H1 (cell line): ENCODE data around the gene ZNF620. TPM values are rescaled to one million over a fixed set of nuclear protein-coding genes. Genes with fewer than 3 reads are reported as not detected.
A peak's percentile ranks its signal among the peaks of the same experiment; 100 is the strongest.

ENCODE experiments used
- CHD1 ChIP-seq: IDR thresholded peaks from 2 replicates; pipeline ENCODE4 v1.6.1; 2012; ENCODE audit warnings: low read depth, low read length, improper control_type of control experiment
- EZH2 ChIP-seq: fragments of 200-600 bp; sonication (generic); IDR thresholded peaks from 2 replicates; pipeline ENCODE4 v1.7.1; 2012; ENCODE audit warnings: low read depth, mild to moderate bottlenecking, moderate library complexity, low read length, inconsistent platforms; ENCODE audit not compliant: severe bottlenecking
- GABPA ChIP-seq: IDR thresholded peaks from 2 replicates; pipeline ENCODE4 v1.6.1; 2011; ENCODE audit warnings: mild to moderate bottlenecking, low read length, moderate library complexity, borderline replicate concordance; ENCODE audit not compliant: insufficient read depth
- GTF2F1 ChIP-seq: IDR thresholded peaks from 2 replicates; pipeline ENCODE4 v1.6.1; 2012; ENCODE audit warnings: low read depth, low read length, improper control_type of control experiment, borderline replicate concordance
- HDAC2 ChIP-seq, 2 experiments: fragments of 300-600 bp in 1 of 2; sonication (generic) in 1 of 2; IDR thresholded peaks; 2 replicates each; pipeline ENCODE4 v1.6.1; 2011 to 2012; ENCODE audit warnings: low read depth in 2 of 2, low read length in 2 of 2, mild to moderate bottlenecking in 2 of 2, moderate library complexity in 2 of 2, borderline replicate concordance in 1 of 2, inconsistent platforms in 1 of 2
- KDM1A ChIP-seq: fragments of 200-600, 300-600 bp; sonication (generic); IDR thresholded peaks from 2 replicates; pipeline ENCODE4 v1.7.1; 2016; ENCODE audit warnings: mild to moderate bottlenecking, low read length, borderline replicate concordance
- NRF1 ChIP-seq: IDR thresholded peaks from 2 replicates; pipeline ENCODE4 v1.6.1; 2011; ENCODE audit warnings: mild to moderate bottlenecking, low read depth, low read length, improper control_type of control experiment
- PHF8 ChIP-seq: fragments of 200-600 bp; sonication (generic); conservative IDR thresholded peaks from 2 replicates; pipeline ENCODE4 v1.7.1; 2012; ENCODE audit warnings: low read depth, mild to moderate bottlenecking, inconsistent platforms, low read length, moderate library complexity
- POLR2A ChIP-seq, 2 experiments: IDR thresholded peaks; 1 replicate in 1 of 2; 2 replicates in 1 of 2; pipeline ENCODE4 v1.6.1; 2011; ENCODE audit warnings: low read depth in 2 of 2, low read length in 2 of 2, mild to moderate bottlenecking in 2 of 2; ENCODE audit errors: control extremely low read depth in 1 of 2
- POLR2AphosphoS5 ChIP-seq: IDR thresholded peaks from 2 replicates; pipeline ENCODE4 v1.6.1; 2011; ENCODE audit warnings: low read depth, low read length
- POU5F1 ChIP-seq: IDR thresholded peaks from 2 replicates; pipeline ENCODE4 v1.6.1; 2011; ENCODE audit warnings: low read depth, mild to moderate bottlenecking, low read length, moderate library complexity
- RFX5 ChIP-seq: IDR thresholded peaks from 2 replicates; pipeline ENCODE4 v1.6.1; 2011; ENCODE audit warnings: low read depth, low read length, improper control_type of control experiment, borderline replicate concordance
- SIX5 ChIP-seq: IDR thresholded peaks from 2 replicates; pipeline ENCODE4 v1.6.1; 2011; ENCODE audit warnings: mild to moderate bottlenecking, low read depth, low read length
- TCF12 ChIP-seq: IDR thresholded peaks from 2 replicates; pipeline ENCODE4 v1.6.1; 2011; ENCODE audit warnings: low read depth, mild to moderate bottlenecking, low read length
- TEAD4 ChIP-seq: IDR thresholded peaks from 2 replicates; pipeline ENCODE4 v1.6.1; 2012; ENCODE audit warnings: low read depth, low read length, inconsistent platforms, mixed read lengths
- ZNF274 ChIP-seq: IDR thresholded peaks from 2 replicates; pipeline ENCODE4 v1.7.0; 2012; ENCODE audit warnings: low read length, borderline replicate concordance; ENCODE audit errors: extremely low read depth
- polyA plus RNA-seq, 7 experiments: library from polyadenylated mRNA; depleted of rRNA in 3 of 7; stranded (reverse) in 5 of 7; unstranded in 2 of 7; fragments of >200 nt in 5 of 7; fragments of 200-250 nt in 2 of 7; gene quantifications; 1 replicate in 5 of 7; 2 replicates in 1 of 7; 4 replicates in 1 of 7; pipeline versions ENCODE4 v1.2.1 to v1.2.3, GENCODE V29; 2011 to 2013; ENCODE audit warnings: missing spikeins in 2 of 7, mixed read lengths in 2 of 7
- total RNA-seq: library from RNA; stranded (reverse); fragmentation: NEBNext Ultra II Directional; extraction: Animal tissue kit (Norgen Biotek cat#: 25700); gene quantifications from 2 replicates; pipeline ENCODE4 v1.2.1, GENCODE V29; 2021
- TF ChIP-seq, protein P1 (sequence below), 3 experiments: IDR thresholded peaks; 1 replicate in 2 of 3; 2 replicates in 1 of 3; pipeline versions ENCODE4 v1.5.1 to v1.6.1; 2011; ENCODE audit warnings: low read length in 3 of 3, mild to moderate bottlenecking in 3 of 3, inconsistent platforms in 2 of 3, low read depth in 1 of 3, moderate library complexity in 1 of 3; ENCODE audit not compliant: insufficient read depth in 1 of 3; ENCODE audit errors: control extremely low read depth in 1 of 3
- TF ChIP-seq, protein P2 (sequence below): IDR thresholded peaks from 2 replicates; pipeline ENCODE4 v1.6.1; 2011; ENCODE audit warnings: low read depth, mild to moderate bottlenecking, low read length; ENCODE audit not compliant: insufficient read depth
- TF ChIP-seq, protein P3 (sequence below): IDR thresholded peaks from 2 replicates; pipeline ENCODE4 v1.6.1; 2011; ENCODE audit warnings: low read length, improper control_type of control experiment

Gene ZNF620
- total and polyA plus RNA-seq, 2 of the 8 experiments (the other 6 are each of a cell fraction or from before 2014, with no cell fraction given), result 5.1 to 20.2 TPM

DNA sequence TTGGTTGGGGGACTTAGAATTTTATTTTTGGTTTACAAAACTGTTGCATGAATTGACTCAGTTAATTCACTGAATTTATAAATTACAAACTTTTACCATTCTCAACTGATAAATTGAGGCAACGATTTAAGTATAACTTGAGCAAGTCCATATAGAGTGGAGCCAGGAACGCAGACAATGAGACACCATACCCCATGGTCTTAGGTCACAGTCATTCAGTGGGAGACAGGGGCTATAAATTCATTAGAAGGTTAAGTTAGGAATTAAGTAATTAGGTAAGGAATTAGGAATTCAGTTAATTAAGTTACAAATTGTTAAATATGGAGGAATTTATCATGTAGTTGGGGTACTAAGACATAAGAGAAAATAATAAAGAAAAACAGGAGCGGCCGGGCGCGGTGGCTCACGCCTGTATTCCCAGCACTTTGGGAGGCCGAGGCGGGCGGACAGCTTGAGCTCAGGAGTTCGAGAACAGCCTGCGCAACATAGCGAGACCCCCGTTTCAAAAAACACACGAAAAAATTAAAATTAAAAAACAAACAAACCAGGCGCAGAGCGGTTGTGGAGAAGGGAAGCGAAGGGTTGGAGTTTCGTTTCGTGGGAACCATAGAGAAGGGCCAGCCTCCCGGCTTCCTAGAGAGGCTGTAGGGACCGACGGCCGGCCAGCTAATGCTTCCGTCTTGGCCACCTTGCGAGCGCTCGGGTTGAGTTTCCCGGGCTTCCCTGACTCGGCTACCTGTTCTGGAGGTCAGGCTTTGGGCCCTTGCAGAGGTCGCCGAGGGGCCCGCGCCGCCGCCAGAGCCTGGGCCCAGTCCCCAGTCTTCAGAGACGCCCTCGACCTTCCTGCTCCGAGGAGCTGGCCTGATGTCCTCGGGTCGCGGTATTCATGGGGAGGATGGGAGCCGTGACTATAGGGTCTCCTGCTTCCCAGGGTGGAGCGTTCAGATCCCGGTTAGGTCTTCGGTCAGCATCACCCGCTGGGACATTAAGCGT is 29.1 kb upstream of the ZNF620 start, which contains the start of gene ZNF619 (continued):
- TF ChIP-seq CHD1 (no peak), POLR2A (IDR thresholded peaks at IDR 0.05; ENCODE audit: control extremely low read depth in 1 of 2, low read depth in 2 of 2, low read length in 2 of 2) (peak in 1 of 2 experiments; percentile 60; a peak in 2 of 3 replicates), POU5F1 (no peak), RFX5 (no peak), EZH2 (no peak), TEAD4 (no peak), GTF2F1 (no peak), PHF8 (peak; percentile 58; the same call in 1 of the 2 replicates), GABPA (no peak), HDAC2 (IDR thresholded peaks at IDR 0.05; ENCODE audit: borderline replicate concordance in 1 of 2, low read depth in 2 of 2, low read length in 2 of 2) (no peak), POLR2AphosphoS5 (no peak), NRF1 (no peak), TCF12 (no peak), ZNF274 (no peak), SIX5 (no peak), KDM1A (no peak)
- TF ChIP-seq, protein P1, sequence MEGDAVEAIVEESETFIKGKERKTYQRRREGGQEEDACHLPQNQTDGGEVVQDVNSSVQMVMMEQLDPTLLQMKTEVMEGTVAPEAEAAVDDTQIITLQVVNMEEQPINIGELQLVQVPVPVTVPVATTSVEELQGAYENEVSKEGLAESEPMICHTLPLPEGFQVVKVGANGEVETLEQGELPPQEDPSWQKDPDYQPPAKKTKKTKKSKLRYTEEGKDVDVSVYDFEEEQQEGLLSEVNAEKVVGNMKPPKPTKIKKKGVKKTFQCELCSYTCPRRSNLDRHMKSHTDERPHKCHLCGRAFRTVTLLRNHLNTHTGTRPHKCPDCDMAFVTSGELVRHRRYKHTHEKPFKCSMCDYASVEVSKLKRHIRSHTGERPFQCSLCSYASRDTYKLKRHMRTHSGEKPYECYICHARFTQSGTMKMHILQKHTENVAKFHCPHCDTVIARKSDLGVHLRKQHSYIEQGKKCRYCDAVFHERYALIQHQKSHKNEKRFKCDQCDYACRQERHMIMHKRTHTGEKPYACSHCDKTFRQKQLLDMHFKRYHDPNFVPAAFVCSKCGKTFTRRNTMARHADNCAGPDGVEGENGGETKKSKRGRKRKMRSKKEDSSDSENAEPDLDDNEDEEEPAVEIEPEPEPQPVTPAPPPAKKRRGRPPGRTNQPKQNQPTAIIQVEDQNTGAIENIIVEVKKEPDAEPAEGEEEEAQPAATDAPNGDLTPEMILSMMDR (IDR thresholded peaks at IDR 0.05; ENCODE audit: control extremely low read depth in 1 of 3, insufficient read depth in 1 of 3, low read depth in 1 of 3, low read length in 3 of 3), result no peak
- TF ChIP-seq, protein P2, sequence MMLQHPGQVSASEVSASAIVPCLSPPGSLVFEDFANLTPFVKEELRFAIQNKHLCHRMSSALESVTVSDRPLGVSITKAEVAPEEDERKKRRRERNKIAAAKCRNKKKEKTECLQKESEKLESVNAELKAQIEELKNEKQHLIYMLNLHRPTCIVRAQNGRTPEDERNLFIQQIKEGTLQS, result no peak
- TF ChIP-seq, protein P3, sequence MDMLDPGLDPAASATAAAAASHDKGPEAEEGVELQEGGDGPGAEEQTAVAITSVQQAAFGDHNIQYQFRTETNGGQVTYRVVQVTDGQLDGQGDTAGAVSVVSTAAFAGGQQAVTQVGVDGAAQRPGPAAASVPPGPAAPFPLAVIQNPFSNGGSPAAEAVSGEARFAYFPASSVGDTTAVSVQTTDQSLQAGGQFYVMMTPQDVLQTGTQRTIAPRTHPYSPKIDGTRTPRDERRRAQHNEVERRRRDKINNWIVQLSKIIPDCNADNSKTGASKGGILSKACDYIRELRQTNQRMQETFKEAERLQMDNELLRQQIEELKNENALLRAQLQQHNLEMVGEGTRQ, result no peak
